T-helper 2 cell treated with Interferon-gamma antibody and Interleukin-4, amounts not matched to agents 5 μg/mL and 100 μg/mL, for 36 hours (primary cell): ENCODE measurements around the gene SLC22A12.

Experiments
- DNase-seq: peaks from one replicate; pipeline ENCODE4 v3.0.0; 2021; ENCODE audit warnings: low spot score
- H3K27ac Mint-ChIP-seq: one replicate; pipeline ENCODE4 v1.8.0; 2021; ENCODE audit warnings: mild to moderate bottlenecking, mixed read lengths
- H3K27me3 Mint-ChIP-seq: one replicate; pipeline ENCODE4 v1.8.0; 2021; ENCODE audit warnings: low read depth, mixed read lengths
- H3K36me3 Mint-ChIP-seq: one replicate; pipeline ENCODE4 v1.8.0; 2021; ENCODE audit warnings: low read depth, mixed read lengths
- H3K4me1 Mint-ChIP-seq: one replicate; pipeline ENCODE4 v1.8.0; 2021; ENCODE audit warnings: low read depth, mixed read lengths
- H3K4me3 Mint-ChIP-seq: one replicate; pipeline ENCODE4 v1.8.0; 2022; ENCODE audit warnings: mild to moderate bottlenecking, moderate library complexity, mixed read lengths
- H3K9me3 Mint-ChIP-seq: one replicate; pipeline ENCODE4 v1.8.0; 2021; ENCODE audit warnings: mixed read lengths

SLC22A12 gene

DNA sequence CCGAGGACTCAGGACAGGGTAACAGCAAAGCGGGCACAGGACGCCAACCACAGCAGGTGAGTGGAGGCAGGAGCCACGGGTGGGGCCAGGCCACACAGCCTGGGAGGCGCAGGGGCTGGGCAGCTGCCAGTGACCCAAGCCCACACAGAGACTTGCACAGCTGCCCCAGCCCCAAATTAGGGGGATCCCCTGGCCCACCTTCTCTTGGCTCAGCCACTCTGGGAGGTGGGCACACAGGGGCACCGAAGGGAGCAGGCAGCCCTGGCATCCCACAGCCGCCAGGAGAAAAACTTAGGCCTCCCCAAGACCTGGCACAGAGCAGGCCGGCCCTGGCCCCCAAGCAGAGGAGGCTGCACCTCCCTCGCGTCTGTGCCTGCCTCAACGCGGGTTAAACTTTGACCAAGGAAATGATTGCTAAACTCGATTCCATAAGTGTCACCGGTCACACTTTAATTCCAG, at the start of gene SLC22A12:
SLC22A12 (plus strand) TSS at position 458 of the 459 bp plus-strand sequence. CDS start 337 bp downstream, outside the sequence.
- H3K4me3 Mint-ChIP-seq, result no peak within 1 kb of the TSS
- peaks cover 2% of the 10 kb centered on the region for H3K27me3 Mint-ChIP-seq
- H3K4me1 Mint-ChIP-seq, result no peaks in the 10 kb centered on the region

DNA sequence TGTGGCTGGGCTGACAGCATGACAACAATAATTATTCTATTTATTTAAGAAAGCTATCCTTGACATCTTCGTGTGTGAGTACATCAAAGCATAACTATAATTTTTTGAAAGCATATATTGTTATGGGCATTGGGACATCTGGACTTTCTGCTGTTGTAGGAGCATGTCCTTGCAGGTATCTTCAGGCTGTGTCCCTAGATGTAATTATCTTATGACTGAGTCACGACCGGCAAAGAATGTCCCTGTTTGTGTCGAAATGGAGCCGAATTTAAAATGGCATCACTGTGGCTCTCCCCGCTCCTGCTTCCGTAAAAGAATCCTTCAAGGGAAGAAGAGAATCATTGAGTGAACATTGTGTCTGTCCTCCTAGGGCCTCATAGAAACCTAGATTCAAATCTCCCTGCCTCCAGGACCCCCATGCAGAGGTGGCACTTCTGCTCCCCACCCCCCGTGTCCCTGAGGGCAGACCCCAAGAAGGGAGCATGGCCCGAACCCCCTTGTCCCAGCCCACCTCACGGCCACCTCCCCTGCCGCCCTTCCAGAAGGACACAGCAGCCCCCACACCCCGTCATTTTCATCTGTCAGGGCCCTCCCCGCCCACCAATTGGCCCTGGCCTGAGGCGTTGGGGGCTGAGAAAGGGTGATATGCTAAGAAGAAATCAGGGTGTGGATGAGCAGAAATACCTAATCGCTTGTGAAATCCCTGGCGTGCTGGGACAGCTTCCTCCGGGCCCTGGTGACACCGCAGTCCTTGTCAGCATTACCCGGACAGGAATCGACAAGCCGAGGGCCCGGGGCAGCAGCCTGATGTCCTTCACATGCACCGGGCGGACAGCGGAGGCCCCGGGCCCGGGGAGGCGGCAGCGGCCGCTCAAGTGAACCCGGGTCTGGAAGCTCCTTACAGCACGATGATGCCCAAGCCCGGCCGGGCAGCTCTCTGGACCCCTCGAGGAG, 48.6 kb upstream of the SLC22A12 start:
- Mint-ChIP-seq H3K27me3 (peaks cover 9% of the 10 kb centered on the region), H3K4me3 (no peak overlapping the region), H3K9me3 (no peaks in the 10 kb centered on the region), H3K4me1 (no peaks in the 10 kb centered on the region), H3K36me3 (no peaks in the 10 kb centered on the region), H3K27ac (no peak overlapping the region)
- no peak for DNase-seq

More for the DNA sequence above, at the start of gene SLC22A12:
- H3K9me3 Mint-ChIP-seq, result peaks cover 15% of the 10 kb centered on the region
- H3K36me3 Mint-ChIP-seq, result no peaks in the 10 kb centered on the region
- DNase-seq, result no peak
- no peak within 1 kb of the TSS for H3K27ac Mint-ChIP-seq

DNA sequence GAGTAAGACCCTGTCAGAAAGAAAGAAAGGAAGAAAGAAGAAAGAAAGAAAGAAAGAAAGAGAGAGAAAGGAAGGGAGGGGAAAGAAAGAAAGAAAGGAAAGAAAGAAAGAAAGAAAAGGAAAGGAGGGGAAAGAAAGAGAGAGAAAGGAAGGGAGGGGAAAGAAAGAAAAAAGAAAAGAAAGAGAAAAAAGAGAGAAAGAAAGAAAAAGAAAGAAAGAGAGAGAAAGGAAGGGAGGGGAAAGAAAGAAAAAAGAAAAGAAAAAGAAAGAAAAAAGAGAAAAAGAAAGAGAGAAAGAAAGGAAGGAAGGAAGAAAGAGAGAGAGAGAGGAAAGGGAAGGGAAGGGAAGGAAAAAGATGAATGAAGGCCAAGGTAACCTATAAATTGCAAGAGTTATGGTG, 47.2 kb upstream of the SLC22A12 start:
- Mint-ChIP-seq H3K27ac (no peak overlapping the region), H3K4me1 (no peaks in the 10 kb centered on the region), H3K9me3 (no peaks in the 10 kb centered on the region), H3K36me3 (no peaks in the 10 kb centered on the region), H3K4me3 (no peak overlapping the region), H3K27me3 (peaks cover 6% of the 10 kb centered on the region)
- DNase-seq, result no peak

DNA sequence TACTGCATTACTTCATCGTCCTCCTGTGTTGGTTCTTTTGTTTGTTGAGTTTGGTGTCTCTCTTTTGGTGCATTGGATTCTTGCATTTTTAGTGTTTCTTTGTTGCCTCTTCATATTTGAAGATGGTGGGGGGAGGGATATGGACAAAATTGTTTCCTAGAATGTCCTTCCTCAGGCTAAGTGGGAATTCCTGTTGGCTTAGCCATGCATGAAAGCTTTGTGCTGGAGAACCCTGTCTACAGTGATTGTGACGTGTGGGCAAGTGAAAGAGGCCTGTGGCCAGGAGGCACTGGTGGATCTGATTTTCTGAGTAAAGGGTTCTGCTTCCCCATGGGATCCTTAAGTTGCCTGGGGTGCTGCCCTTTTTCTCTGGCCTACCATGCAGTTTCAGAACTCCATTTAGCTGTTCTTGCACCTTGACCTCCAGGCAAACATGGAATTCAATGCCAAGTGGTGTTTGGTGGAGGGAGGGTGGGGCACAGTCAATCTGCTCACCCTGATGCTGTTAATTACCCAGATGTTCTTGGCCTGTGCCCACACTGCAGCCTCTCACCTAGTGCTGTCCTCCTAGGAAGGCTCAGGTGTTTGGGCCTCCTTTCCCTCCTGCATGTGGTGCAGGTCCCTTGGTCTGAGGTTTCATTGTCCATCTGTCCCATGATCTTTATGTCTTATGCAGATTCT, 46.3 kb upstream of the SLC22A12 start:
- Mint-ChIP-seq H3K4me3 (no peak overlapping the region), H3K27me3 (peaks cover 6% of the 10 kb centered on the region), H3K4me1 (no peaks in the 10 kb centered on the region), H3K9me3 (no peaks in the 10 kb centered on the region), H3K27ac (no peak overlapping the region), H3K36me3 (no peaks in the 10 kb centered on the region)
- no peak for DNase-seq

DNA sequence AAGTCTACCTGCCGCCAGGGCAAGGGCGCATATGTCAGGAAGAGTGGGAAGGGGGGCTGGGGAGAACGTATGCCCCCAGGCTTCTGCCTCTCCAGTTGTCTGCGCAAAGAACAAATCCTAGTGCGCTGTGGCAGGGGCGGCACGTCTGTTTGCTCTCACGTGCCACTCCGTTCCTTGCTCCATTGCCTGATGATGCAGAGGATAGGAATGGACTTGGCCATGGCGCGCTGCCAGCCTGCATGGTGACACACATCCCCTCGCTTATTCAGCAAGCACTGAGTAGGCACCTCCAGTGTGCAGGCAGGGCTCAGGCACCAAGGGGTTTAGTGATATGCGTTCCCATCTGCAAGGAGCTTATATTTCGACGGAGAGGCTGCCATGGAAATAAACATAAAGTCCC, 45.4 kb upstream of the SLC22A12 start:
- no peak for DNase-seq
- H3K27ac Mint-ChIP-seq, result no peak overlapping the region
- H3K27me3 Mint-ChIP-seq, result peaks cover 6% of the 10 kb centered on the region
- no peaks in the 10 kb centered on the region for H3K9me3 Mint-ChIP-seq
- H3K4me1 Mint-ChIP-seq, result no peaks in the 10 kb centered on the region
- no peaks in the 10 kb centered on the region for H3K36me3 Mint-ChIP-seq
- no peak overlapping the region for H3K4me3 Mint-ChIP-seq

DNA sequence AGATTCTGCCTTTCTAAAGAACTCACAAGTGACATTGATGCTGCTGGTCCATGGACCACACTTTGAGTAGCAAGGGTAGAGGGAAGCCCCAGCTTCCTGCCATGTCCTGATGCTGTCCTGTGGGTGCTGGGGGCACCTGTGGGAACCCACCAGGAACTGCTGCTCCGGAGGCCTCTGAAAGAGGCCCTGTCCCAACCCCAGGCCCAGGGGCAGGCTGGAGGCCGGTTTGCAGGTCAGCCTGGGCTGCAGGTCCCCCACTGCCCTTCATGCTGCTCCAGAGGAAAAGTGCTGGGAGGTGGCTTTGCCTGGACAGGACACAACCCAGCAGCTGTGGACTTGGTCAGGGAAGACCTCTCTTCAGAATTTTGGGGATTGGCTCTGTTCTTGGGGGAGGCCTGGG, 44.8 kb upstream of the SLC22A12 start:
- Mint-ChIP-seq H3K9me3 (no peaks in the 10 kb centered on the region), H3K27me3 (peaks cover 6% of the 10 kb centered on the region), H3K27ac (no peak overlapping the region), H3K36me3 (no peaks in the 10 kb centered on the region), H3K4me1 (no peaks in the 10 kb centered on the region), H3K4me3 (no peak overlapping the region)
- no peak for DNase-seq

DNA sequence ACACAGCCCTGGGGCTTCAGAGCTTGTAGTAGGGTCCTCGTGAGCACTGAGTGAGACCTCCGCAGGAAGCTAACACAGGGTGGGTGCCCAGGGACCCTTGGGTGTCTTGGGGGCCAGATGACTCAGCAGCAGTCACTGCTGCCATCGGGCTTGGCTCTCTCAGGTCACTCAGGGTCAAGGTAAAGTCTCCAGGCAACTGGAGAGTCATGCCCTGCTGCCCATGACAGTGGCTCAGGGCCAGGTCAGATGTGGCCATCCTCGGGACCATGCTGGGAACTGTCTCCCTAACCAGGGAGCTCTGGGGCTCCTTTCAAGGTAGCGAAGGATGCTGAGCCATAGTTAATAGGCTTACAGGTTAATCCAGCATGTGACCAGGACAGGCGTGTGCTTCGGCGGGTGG, 44.4 kb upstream of the SLC22A12 start:
- Mint-ChIP-seq H3K9me3 (no peaks in the 10 kb centered on the region), H3K36me3 (no peaks in the 10 kb centered on the region), H3K27me3 (peaks cover 6% of the 10 kb centered on the region), H3K4me3 (no peak overlapping the region), H3K27ac (no peak overlapping the region), H3K4me1 (no peaks in the 10 kb centered on the region)
- DNase-seq, result no peak

DNA sequence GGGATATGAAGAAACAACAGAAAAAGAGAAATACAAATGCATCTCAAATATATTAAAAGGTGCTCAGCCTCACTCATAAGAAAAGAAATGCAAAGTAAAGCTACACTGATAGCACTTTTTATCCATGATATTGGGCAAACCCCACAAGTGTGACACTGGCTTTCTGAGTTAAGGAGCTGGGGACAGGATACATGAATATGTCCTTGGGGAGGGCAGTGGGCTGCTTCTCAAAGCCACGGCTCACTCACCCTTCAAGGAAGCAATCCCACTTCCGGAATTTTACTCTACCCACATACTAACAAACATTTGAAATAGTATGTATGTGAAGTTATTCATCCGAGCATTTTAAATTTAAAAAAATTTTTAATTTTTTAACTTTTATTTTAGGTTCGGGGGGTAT, 41.1 kb upstream of the SLC22A12 start:
- no peak overlapping the region for H3K27ac Mint-ChIP-seq
- H3K36me3 Mint-ChIP-seq, result no peaks in the 10 kb centered on the region
- no peak overlapping the region for H3K4me3 Mint-ChIP-seq
- DNase-seq, result no peak
- H3K4me1 Mint-ChIP-seq, result no peaks in the 10 kb centered on the region
- H3K27me3 Mint-ChIP-seq, result peaks cover 3% of the 10 kb centered on the region
- H3K9me3 Mint-ChIP-seq, result peaks cover 10% of the 10 kb centered on the region

DNA sequence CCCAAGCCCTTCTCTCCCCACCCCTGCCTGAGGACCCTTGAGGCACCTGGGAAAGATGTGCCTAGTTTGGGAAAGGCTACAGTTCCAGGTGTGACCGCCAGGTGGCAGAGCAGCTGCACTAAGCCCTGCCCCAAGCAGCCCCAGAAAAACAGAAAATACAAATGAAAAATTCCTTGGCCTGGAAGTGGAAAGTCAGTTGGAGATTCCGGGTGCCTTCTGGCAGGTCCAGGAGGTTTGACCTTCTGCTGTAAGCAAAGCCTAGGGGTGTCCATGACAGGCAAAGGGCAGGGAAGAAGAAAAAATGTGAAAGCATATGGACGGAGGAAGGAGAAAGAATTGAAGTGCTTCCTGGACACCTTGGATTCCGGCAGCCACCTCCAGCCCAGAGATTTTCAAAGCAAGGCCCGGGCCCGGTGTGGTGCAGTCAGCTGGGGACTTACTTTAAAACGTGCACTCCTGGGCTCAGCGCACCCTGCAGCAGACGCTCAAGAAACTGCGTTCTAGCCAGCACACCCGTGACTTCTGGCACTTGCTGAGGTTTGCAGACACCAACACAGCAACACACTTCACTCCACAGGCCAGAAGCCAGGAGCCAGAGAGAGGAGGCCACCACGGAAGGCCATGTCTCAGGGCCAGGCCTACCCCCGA, 37.3 kb upstream of the SLC22A12 start:
- Mint-ChIP-seq H3K27me3 (peaks cover 3% of the 10 kb centered on the region), H3K4me3 (no peak overlapping the region), H3K27ac (no peak overlapping the region), H3K4me1 (no peaks in the 10 kb centered on the region), H3K36me3 (no peaks in the 10 kb centered on the region), H3K9me3 (peaks cover 10% of the 10 kb centered on the region)
- DNase-seq, result peak; percentile 25

DNA sequence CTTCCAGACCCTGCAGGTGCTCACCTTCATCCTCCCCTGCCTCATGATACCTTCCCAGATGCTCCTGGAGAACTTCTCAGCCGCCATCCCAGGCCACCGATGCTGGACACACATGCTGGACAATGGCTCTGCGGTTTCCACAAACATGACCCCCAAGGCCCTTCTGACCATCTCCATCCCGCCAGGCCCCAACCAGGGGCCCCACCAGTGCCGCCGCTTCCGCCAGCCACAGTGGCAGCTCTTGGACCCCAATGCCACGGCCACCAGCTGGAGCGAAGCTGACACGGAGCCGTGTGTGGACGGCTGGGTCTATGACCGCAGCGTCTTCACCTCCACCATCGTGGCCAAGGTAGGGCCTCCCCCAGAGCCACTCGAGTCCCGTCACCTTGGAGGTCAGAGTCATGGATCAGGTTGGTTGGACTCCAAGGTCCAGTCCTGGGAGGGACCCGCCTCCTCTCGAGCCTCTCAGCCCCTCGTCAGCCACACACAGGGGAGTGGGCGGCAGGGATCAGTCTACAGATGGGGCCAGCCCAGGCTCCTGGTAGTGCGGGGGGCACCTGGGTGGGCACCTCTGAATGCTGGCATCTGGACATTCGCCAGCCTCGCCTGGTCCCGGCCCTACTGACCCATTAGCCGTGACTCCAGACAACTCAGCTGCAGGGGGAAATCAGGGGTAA, 34.8 kb upstream of the SLC22A12 start:
- no peak overlapping the region for H3K4me3 Mint-ChIP-seq
- H3K27ac Mint-ChIP-seq, result no peak overlapping the region
- no peak for DNase-seq
- peaks cover 3% of the 10 kb centered on the region for H3K27me3 Mint-ChIP-seq
- H3K36me3 Mint-ChIP-seq, result no peaks in the 10 kb centered on the region
- H3K4me1 Mint-ChIP-seq, result no peaks in the 10 kb centered on the region
- peaks cover 10% of the 10 kb centered on the region for H3K9me3 Mint-ChIP-seq

DNA sequence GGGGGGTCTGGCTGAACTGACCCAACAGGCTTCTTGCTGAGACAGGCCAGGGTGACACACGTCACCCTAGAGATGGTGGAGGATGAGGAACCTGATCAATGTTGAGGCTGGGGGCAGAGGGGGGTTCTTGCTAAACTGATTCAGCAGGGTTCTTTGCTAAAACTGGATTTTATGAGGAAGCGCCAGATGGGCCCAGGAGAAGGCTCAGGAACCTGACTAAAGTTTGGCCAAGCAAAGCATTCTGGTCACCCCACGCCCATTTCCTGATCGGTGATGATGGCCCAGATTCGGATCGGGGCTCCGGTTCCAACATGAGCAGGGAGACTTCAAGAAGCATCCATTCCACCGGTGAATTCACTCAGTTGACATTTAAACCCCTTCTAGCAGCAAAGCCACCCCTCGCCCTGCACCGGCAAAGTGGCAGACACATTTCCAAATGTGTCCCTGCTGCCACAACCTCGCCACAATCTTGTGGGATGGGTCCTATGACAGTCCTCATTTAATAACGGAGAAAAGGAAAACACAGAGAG, 34.2 kb upstream of the SLC22A12 start:
- Mint-ChIP-seq H3K9me3 (peaks cover 10% of the 10 kb centered on the region), H3K27ac (no peak overlapping the region), H3K27me3 (peaks cover 3% of the 10 kb centered on the region), H3K4me1 (no peaks in the 10 kb centered on the region), H3K4me3 (no peak overlapping the region), H3K36me3 (no peaks in the 10 kb centered on the region)
- no peak for DNase-seq

DNA sequence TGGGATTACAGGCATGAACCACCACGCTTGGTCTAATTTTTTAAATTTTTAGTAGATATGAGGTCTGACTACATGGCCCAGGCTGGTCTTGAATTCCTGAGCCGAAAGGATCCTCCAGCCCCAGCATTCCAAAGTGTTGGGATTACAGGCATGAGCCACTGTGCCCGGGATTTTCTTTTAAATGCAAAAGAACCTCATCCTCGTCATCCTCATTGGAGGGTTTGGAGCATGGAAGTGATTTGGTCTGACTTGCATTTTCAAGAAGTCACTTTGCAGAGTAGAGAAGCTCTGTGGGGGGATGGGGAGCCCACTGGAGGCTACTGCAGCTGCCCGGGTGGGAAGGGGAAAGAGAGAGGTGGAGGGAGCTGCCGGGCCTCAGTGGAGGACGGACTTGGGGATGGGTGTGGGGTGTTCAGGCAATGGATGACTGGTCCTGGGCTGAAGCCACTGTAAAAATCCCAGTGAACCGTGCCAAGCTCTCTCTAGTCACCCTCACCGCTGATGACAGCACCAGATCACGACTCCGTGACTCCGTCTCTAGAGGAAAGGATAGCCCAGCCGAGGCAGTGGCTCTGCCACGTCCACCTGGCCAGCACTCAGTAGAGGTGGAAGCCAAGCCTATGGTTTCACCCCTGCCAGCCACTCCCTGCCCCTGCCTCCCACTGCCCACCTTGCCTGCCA, 32.8 kb upstream of the SLC22A12 start:
- Mint-ChIP-seq H3K36me3 (no peaks in the 10 kb centered on the region), H3K27me3 (peaks cover 3% of the 10 kb centered on the region), H3K9me3 (peaks cover under 1% of the 10 kb centered on the region), H3K4me3 (no peak overlapping the region), H3K4me1 (no peaks in the 10 kb centered on the region), H3K27ac (no peak overlapping the region)
- DNase-seq, result no peak

DNA sequence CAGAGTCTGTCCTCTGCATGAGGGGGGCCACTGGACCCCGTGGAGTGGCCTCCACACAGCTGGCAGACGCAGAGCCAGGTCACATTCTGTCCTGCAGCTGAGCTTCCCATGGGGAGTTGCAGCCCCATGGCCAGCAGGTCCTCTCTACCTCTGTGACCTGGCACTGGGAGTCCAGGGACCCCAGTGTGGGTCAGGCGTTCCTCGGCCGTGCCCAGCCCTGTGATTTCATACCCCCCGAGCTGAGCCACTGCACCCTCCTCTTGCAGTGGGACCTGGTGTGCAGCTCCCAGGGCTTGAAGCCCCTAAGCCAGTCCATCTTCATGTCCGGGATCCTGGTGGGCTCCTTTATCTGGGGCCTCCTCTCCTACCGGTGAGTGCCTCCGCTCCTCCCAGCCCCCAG, 32.2 kb upstream of the SLC22A12 start:
- Mint-ChIP-seq H3K4me1 (no peaks in the 10 kb centered on the region), H3K27me3 (no peaks in the 10 kb centered on the region), H3K4me3 (no peak overlapping the region), H3K36me3 (no peaks in the 10 kb centered on the region), H3K27ac (no peak overlapping the region), H3K9me3 (no peaks in the 10 kb centered on the region)
- DNase-seq, result no peak
